HAP-1 (cell line): Measurements from ENCODE around the gene ANAPC2.
"Not testable (repeated sequence)": the region's sequence is repeated elsewhere in the genome, so short reads cannot be mapped to it uniquely, and the experiment has no call there.

Experiments
- DNase-seq, 2 experiments: peaks; one replicate each; pipeline ENCODE4 v3.0.0-alpha.2; 2016 to 2020; ENCODE audit warnings: low spot score in 2 of 2
- H3K27me3 ChIP-seq: fragments of 250-450 bp; sonication (Bioruptor Pico); 2 replicates; pipeline ENCODE4 v1.5.1; 2020; ENCODE audit warnings: low read depth, mild to moderate bottlenecking, moderate library complexity
- H3K36me3 ChIP-seq: fragments of 250-450 bp; sonication (Bioruptor Pico); replicated peaks from 2 replicates; pipeline ENCODE4 v1.5.1; 2020; ENCODE audit warnings: mild to moderate bottlenecking
- H3K4me1 ChIP-seq: fragments of 250-450 bp; sonication (Bioruptor Pico); 2 replicates; pipeline ENCODE4 v1.5.1; 2020; ENCODE audit warnings: mild to moderate bottlenecking
- H3K4me3 ChIP-seq: fragments of 250-450 bp; sonication (Bioruptor Pico); 2 replicates; pipeline ENCODE4 v1.5.1; 2020; ENCODE audit warnings: mild to moderate bottlenecking, moderate library complexity
- H3K9me3 ChIP-seq: fragments of 250-450 bp; sonication (Bioruptor Pico); 2 replicates; pipeline ENCODE4 v1.5.1; 2020; ENCODE audit warnings: mild to moderate bottlenecking, moderate library complexity
- in situ Hi-C: fragments of 300-500 bp; cut with MboI; formaldehyde crosslinking; loops from 3 replicates; pipeline ENCODE4 v1.14.3; 2020; ENCODE audit warnings: low sequenced_read_pairs, inconsistent platforms, mixed read lengths

The ANAPC2 gene

GRCh38 chr9:137136881-137137607, 51.3 kb downstream of the ANAPC2 start:
- no peak overlapping the region for H3K4me3 ChIP-seq
- H3K9me3 ChIP-seq: no peaks in the 10 kb centered on the region
- in situ Hi-C loops: no loop called here
- no peak for DNase-seq
- H3K27me3 ChIP-seq: peaks cover 55% of the 10 kb centered on the region
- H3K4me1 ChIP-seq: no peaks in the 10 kb centered on the region
- no peaks in the 10 kb centered on the region for H3K36me3 ChIP-seq

- Histone ChIP-seq H3K36me3 (no peaks in the 10 kb centered on the region), H3K27me3 (peaks cover 48% of the 10 kb centered on the region), H3K9me3 (no peaks in the 10 kb centered on the region), H3K4me3 (no peak overlapping the region), H3K4me1 (no peaks in the 10 kb centered on the region)
- no peak for DNase-seq
- in situ Hi-C loops: no loop called here
These were observed 52.0 kb downstream of the ANAPC2 start for GRCh38 chr9:137136261-137136880.

DNA sequence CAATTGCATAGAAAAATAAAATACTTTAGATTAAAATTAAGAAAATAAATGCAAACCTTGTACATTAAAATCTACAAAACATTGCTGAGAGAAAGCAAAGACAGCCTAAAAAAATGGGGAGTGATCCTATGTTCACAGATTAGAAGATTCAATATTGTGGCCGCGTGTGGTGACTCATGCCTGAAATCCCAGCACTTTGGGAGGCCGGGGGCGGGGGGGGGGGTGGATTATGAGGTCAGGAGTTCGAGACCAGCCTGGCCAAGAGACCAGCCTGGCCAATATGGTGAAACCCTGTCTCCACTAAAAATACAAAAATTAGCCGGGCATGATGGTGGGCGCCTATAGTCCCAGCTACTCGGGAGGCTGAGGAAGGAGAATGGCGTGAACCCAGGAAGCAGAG, 53.2 kb downstream of the ANAPC2 start:
- in situ Hi-C loops, H3K36me3 ChIP-seq, H3K9me3 ChIP-seq, H3K4me1 ChIP-seq, H3K4me3 ChIP-seq, DNase-seq: not testable (repeated sequence)
- H3K27me3 ChIP-seq: peaks cover 36% of the 10 kb centered on the region

DNA sequence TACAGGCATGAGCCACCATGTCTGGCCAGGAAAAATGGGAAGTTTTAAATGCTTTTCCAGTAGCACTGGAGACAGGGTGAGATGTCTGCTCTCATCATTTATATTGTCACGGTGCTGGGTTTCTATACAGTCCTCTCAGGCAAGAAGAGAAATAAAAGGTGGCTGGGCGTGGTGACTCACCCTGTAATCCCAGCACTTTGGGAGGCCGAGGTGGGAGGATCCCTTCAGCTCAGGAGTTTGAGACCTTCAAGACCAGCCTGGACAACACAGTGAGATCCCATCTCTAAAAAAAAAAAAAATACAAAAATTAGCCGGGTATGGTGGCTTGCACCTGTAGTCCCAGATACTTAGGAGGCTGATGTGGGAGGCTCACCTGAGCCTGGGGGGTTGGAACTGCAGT, 54.2 kb downstream of the ANAPC2 start:
- Histone ChIP-seq H3K4me1 (no peaks in the 10 kb centered on the region), H3K9me3 (no peaks in the 10 kb centered on the region), H3K4me3 (no peak overlapping the region), H3K36me3 (no peaks in the 10 kb centered on the region), H3K27me3 (peaks cover 27% of the 10 kb centered on the region)
- no peak for DNase-seq
- in situ Hi-C loops: no loop called here

DNA sequence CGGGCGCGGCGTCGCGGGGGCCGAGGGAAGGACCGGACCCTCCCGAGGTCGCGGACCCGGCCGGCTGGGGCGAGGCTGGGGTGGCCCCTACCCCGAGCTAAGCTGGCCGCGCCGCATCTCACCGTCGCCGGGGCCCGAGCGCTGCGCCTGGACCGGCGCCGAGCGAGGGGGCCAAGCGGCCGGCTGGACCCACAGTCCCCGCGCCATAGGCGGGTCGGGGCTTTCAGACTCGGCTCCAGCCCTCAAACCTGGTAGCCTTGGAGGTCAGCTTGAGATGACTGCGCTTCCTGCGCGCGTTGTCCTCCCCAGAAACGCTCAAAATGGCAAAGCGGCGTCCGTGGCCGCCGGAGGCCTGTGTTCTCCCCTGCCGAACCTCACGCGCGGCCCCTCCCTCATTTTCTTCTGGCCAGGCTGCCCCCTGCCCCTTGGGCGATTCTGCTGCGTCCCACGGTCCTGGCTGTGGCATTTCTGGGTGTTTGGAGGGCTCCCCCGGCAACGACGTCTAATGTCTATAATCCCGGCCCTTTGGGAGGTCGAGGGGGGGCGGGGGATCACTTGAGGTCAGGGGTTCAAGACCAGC, 58.1 kb downstream of the ANAPC2 start:
- in situ Hi-C loops: no loop called here

DNA sequence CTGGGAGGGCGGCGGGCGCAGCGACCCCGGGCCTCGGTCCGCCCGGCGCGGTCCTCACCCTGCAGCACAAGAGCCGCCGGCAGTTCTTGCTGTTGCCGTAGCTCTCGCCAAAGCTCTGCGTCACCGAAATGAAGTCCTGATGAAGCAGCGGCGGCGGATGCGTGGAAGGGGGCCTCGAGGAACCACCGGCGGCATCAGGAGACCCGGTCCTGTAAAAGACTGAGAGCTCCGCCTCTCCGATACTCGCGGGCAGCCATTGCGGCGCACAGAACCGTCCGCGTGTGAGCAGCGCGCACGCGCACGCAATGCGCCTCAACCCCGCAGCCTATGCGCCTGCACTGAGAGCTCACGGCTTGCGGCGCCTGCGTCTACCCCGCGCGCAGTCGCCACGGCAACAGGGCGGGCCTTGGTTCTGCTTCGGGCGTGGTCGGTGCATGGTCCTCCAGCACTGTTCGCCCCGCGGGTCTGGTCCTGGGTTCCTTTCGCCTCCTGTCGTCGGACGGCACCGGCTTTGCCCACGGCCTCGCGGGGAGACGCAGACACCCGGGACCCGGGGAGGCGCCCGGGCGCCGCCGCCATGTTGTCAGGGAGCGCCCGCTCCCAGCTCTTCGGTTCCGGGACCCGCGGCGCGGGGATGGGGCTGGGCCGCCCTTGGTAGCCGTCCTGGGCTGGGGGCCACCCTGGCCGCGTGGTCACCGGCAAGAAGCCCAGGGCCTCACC, 58.7 kb downstream of the ANAPC2 start:
- in situ Hi-C loops: no loop called here
- H3K9me3 ChIP-seq: no peaks in the 10 kb centered on the region
- no peaks in the 10 kb centered on the region for H3K36me3 ChIP-seq
- peak overlapping the region; percentile 73 for H3K4me3 ChIP-seq
- H3K27me3 ChIP-seq: no peaks in the 10 kb centered on the region
- H3K4me1 ChIP-seq: peaks cover 3% of the 10 kb centered on the region
- peak; percentile 90 to 93 for DNase-seq

More for the DNA sequence above, 58.1 kb downstream of the ANAPC2 start:
- no peak for DNase-seq
- Histone ChIP-seq H3K4me3 (peak overlapping the region; percentile 73), H3K27me3 (no peaks in the 10 kb centered on the region), H3K36me3 (no peaks in the 10 kb centered on the region), H3K9me3 (no peaks in the 10 kb centered on the region), H3K4me1 (peaks cover 3% of the 10 kb centered on the region)

GRCh38 chr9:137128862-137129455, 59.4 kb downstream of the ANAPC2 start:
- no peaks in the 10 kb centered on the region for H3K36me3 ChIP-seq
- in situ Hi-C loops: no loop called here
- DNase-seq: peak in 1 of 2 experiments; percentile 57
- no peaks in the 10 kb centered on the region for H3K27me3 ChIP-seq
- H3K9me3 ChIP-seq: no peaks in the 10 kb centered on the region
- H3K4me1 ChIP-seq: peaks cover 3% of the 10 kb centered on the region
- H3K4me3 ChIP-seq: peak overlapping the region; percentile 73

DNA sequence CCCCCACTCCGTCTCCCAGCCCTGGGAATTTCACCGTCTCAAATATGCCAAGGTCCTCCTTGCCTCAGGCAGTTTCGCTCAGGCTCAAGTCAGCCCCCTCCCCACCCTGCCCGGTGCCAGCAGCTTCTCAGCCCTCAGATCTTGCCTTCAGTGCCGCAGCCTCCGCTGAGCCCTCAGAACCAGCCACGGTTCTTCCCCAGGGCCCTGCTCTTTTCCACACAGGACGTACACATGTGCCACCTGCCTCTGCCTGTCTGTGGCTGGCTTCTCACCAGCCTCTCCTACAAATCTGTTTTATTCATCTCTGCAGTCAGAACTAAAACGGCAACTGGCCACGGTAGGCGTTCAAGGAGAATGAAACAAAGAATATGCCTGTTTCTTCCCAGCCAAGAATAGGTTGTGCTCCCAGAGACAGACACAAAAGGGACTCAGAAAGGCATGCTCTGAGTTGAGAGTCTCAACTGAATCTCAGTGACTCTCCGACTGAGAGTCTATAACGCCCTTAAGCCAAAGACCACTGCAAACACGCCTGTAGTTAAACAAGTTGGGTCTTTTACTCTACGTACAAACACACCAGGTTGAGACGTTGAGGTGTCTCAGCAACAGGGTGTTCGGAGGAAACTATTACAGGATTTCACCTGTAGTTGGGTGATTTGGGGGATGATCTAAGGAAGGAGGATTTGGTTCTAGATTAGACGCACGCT, 60.0 kb downstream of the ANAPC2 start:
- peaks cover 6% of the 10 kb centered on the region for H3K4me1 ChIP-seq
- DNase-seq: peak; percentile 19 to 66
- in situ Hi-C loops: no loop called here
- H3K36me3 ChIP-seq: no peaks in the 10 kb centered on the region
- no peaks in the 10 kb centered on the region for H3K9me3 ChIP-seq
- H3K27me3 ChIP-seq: no peaks in the 10 kb centered on the region
- peak overlapping the region; percentile 73 for H3K4me3 ChIP-seq

DNA sequence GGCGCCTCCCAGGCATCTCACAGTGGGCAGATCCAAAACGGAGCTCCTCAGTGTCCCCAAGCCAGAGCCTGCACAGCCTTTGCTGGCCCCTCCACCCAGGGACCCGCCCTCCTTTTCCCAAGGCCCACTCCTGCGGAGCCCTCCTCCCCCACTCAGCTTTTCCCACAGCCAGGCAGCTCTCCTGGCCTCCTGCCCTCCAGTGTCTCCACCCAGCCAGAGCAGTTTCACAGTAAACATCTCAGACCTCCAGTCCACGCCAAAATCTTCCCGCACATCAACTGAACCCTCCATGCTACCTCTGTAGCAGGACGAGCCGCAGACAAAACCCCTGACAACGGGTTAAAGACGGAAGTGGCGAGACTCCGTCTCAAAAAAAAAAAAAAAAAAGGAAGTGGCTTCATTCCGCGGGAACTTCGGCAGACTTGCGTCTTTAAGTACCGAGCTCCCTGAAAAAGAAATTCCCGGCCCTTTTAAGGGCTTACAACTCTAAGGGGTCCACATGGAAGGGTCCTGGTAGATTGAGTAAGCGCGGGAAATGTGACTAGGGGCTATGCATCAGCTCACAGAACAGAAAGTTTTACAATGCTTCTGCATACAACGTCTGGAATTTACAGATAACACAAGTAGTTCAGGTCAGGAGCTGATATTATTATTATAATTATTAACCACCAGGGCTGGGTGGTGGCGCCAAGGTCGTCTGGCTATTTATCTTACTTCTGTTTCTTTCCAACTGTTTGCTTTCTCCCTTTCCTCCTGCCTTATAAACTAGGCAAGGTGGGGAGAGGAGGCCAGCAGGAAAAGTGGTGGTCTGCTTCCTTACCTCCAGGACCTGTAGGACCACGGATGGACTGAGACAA, 60.8 kb downstream of the ANAPC2 start:
- Histone ChIP-seq H3K36me3 (no peaks in the 10 kb centered on the region), H3K9me3 (no peaks in the 10 kb centered on the region), H3K4me1 (peaks cover 11% of the 10 kb centered on the region), H3K27me3 (no peaks in the 10 kb centered on the region), H3K4me3 (peak overlapping the region; percentile 73)
- in situ Hi-C loops: no loop called here
- DNase-seq: peak; percentile 33 to 67

DNA sequence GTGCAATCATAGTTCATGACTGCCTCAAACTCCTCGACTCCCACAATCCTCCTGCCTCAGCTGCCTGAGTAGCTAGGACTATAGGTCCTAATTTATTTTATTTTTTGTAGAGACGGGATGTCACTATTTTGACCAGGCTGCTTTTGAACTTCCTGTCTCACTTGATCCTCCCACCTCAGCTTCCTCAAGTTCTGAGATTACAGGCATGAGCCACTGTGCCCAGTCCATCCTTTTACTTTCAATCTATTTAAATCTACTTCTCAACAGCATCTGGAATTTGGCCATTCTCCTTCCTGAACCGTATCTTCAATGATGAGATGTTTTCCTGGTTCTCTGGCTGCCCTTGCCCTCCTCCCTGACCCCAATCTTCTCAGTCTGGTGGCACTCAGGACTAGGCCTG, 61.6 kb downstream of the ANAPC2 start:
- in situ Hi-C loops: no loop called here
- no peak for DNase-seq
- Histone ChIP-seq H3K4me3 (peak overlapping the region; percentile 73), H3K27me3 (no peaks in the 10 kb centered on the region), H3K9me3 (no peaks in the 10 kb centered on the region), H3K36me3 (no peaks in the 10 kb centered on the region), H3K4me1 (peaks cover 17% of the 10 kb centered on the region)
